Measurements from ENCODE around the gene RPL5. TPM values are rescaled to one million over a fixed set of nuclear protein-coding genes. Genes with fewer than 3 reads are reported as not detected.
A peak's percentile ranks its signal among the peaks of the same experiment; 100 is the strongest.

The RPL5 gene
- total RNA-seq, 2 experiments from 2014 or later, result 809 to 885 TPM

GRCh38 chr1:92833840-92834239, 2.0 kb downstream of the RPL5 start:
- Mint-ChIP-seq H3K4me1 (peaks cover 60% of the 10 kb centered on the region), H3K4me3 (peak overlapping the region; percentile 92), H3K27ac (peak overlapping the region; percentile 92), H3K27me3 (peaks cover 3% of the 10 kb centered on the region), H3K36me3 (peaks cover 52% of the 10 kb centered on the region), H3K9me3 (no peaks in the 10 kb centered on the region)
- POLR2A ChIA-PET, result no interaction called here
- DNase-seq (no peak), ATAC-seq (ENCODE audit: low read depth) (no peak)

- no peak for DNase-seq
- Mint-ChIP-seq H3K27ac (peak overlapping the region; percentile 92), H3K9me3 (no peaks in the 10 kb centered on the region), H3K4me3 (peak overlapping the region; percentile 92), H3K4me1 (peaks cover 65% of the 10 kb centered on the region), H3K27me3 (peaks cover 3% of the 10 kb centered on the region), H3K36me3 (peaks cover 58% of the 10 kb centered on the region)
- POLR2A ChIA-PET, result no interaction called here
- ATAC-seq (ENCODE audit: low read depth), result no peak
These were observed 2.8 kb downstream of the RPL5 start for GRCh38 chr1:92834617-92835016.

GRCh38 chr1:92837062-92837461, 5.2 kb downstream of the RPL5 start:
- no peak for ATAC-seq (ENCODE audit: low read depth)
- no peak overlapping the region for H3K27ac Mint-ChIP-seq

GRCh38 chr1:92838519-92838918, 6.7 kb downstream of the RPL5 start:
- Mint-ChIP-seq H3K9me3 (no peaks in the 10 kb centered on the region), H3K36me3 (peaks cover 62% of the 10 kb centered on the region), H3K27ac (peak overlapping the region; percentile 22), H3K27me3 (no peaks in the 10 kb centered on the region), H3K4me1 (peaks cover 62% of the 10 kb centered on the region), H3K4me3 (no peak overlapping the region)
- no peak for DNase-seq
- no peak for ATAC-seq (ENCODE audit: low read depth)
- POLR2A ChIA-PET, result interaction anchor here (0.6 kb wide), 1 partner anchor 241 kb away, joined by 3 read pairs; no protein-coding TSS in a partner anchor

More at GRCh38 chr1:92837062-92837461, 5.2 kb downstream of the RPL5 start:
- Mint-ChIP-seq H3K4me1 (peaks cover 72% of the 10 kb centered on the region), H3K27me3 (no peaks in the 10 kb centered on the region), H3K36me3 (peaks cover 69% of the 10 kb centered on the region), H3K4me3 (no peak overlapping the region), H3K9me3 (no peaks in the 10 kb centered on the region)
- DNase-seq, result no peak
- POLR2A ChIA-PET, result no interaction called here

GRCh38 chr1:92839442-92839841, 7.6 kb downstream of the RPL5 start:
- POLR2A ChIA-PET, result no interaction called here
- Mint-ChIP-seq H3K36me3 (peaks cover 66% of the 10 kb centered on the region), H3K4me3 (no peak overlapping the region), H3K9me3 (no peaks in the 10 kb centered on the region), H3K4me1 (peaks cover 53% of the 10 kb centered on the region), H3K27me3 (no peaks in the 10 kb centered on the region), H3K27ac (no peak overlapping the region)
- ATAC-seq (ENCODE audit: low read depth), result no peak
- DNase-seq, result no peak

GRCh38 chr1:92840600-92840999, 8.8 kb downstream of the RPL5 start:
- POLR2A ChIA-PET, result no interaction called here
- peaks cover 43% of the 10 kb centered on the region for H3K4me1 Mint-ChIP-seq

GRCh38 chr1:92842082-92843045, 10.5 kb downstream of the RPL5 start:
- DNase-seq, result no peak
- H3K27me3 Mint-ChIP-seq, result no peaks in the 10 kb centered on the region
- POLR2A ChIA-PET, result interaction anchor here (0.6 to 1.7 kb wide), 2 partner anchors 10 to 250 kb away, joined by 3 to 6 read pairs; partner anchors contain the start of gene RPL5
- H3K9me3 Mint-ChIP-seq, result no peaks in the 10 kb centered on the region
- H3K4me1 Mint-ChIP-seq, result peaks cover 28% of the 10 kb centered on the region
- H3K36me3 Mint-ChIP-seq, result peaks cover 46% of the 10 kb centered on the region
- no peak for ATAC-seq (ENCODE audit: low read depth)
- no peak overlapping the region for H3K27ac Mint-ChIP-seq
- no peak overlapping the region for H3K4me3 Mint-ChIP-seq

More at GRCh38 chr1:92840600-92840999, 8.8 kb downstream of the RPL5 start:
- ATAC-seq (ENCODE audit: low read depth) (no peak), DNase-seq (no peak)
- Mint-ChIP-seq H3K27ac (no peak overlapping the region), H3K36me3 (peaks cover 55% of the 10 kb centered on the region), H3K27me3 (no peaks in the 10 kb centered on the region), H3K9me3 (no peaks in the 10 kb centered on the region), H3K4me3 (no peak overlapping the region)

- H3K4me1 Mint-ChIP-seq, result peaks cover 21% of the 10 kb centered on the region
- H3K27me3 Mint-ChIP-seq, result no peaks in the 10 kb centered on the region
- H3K36me3 Mint-ChIP-seq, result peaks cover 39% of the 10 kb centered on the region
- no peak for DNase-seq
- no peak overlapping the region for H3K27ac Mint-ChIP-seq
- POLR2A ChIA-PET, result interaction anchor here (0.6 to 0.9 kb wide), 2 partner anchors 11 to 249 kb away, joined by 3 to 6 read pairs; partner anchors contain the start of gene RPL5
- H3K9me3 Mint-ChIP-seq, result no peaks in the 10 kb centered on the region
- no peak overlapping the region for H3K4me3 Mint-ChIP-seq
- no peak for ATAC-seq (ENCODE audit: low read depth)
These were observed 11.2 kb downstream of the RPL5 start for GRCh38 chr1:92843046-92843423.

- Mint-ChIP-seq H3K36me3 (peaks cover 34% of the 10 kb centered on the region), H3K27ac (no peak overlapping the region), H3K4me3 (no peak overlapping the region), H3K9me3 (no peaks in the 10 kb centered on the region), H3K4me1 (peaks cover 15% of the 10 kb centered on the region), H3K27me3 (no peaks in the 10 kb centered on the region)
- ATAC-seq (ENCODE audit: low read depth) (no peak), DNase-seq (no peak)
- POLR2A ChIA-PET, result interaction anchor here (0.6 to 0.9 kb wide), 2 partner anchors 12 to 248 kb away, joined by 3 to 6 read pairs; partner anchors contain the start of gene RPL5
These were observed 11.9 kb downstream of the RPL5 start for GRCh38 chr1:92843429-92844352.

- Mint-ChIP-seq H3K27ac (no peak overlapping the region), H3K9me3 (no peaks in the 10 kb centered on the region), H3K36me3 (peaks cover 30% of the 10 kb centered on the region), H3K4me3 (no peak overlapping the region), H3K4me1 (peaks cover 11% of the 10 kb centered on the region), H3K27me3 (no peaks in the 10 kb centered on the region)
- POLR2A ChIA-PET, result no interaction called here
- DNase-seq (no peak), ATAC-seq (ENCODE audit: low read depth) (no peak)
These were observed 12.6 kb downstream of the RPL5 start for GRCh38 chr1:92844439-92844838.

- Mint-ChIP-seq H3K9me3 (no peaks in the 10 kb centered on the region), H3K4me1 (peaks cover 3% of the 10 kb centered on the region), H3K4me3 (no peak overlapping the region), H3K27me3 (no peaks in the 10 kb centered on the region), H3K27ac (no peak overlapping the region), H3K36me3 (peaks cover 24% of the 10 kb centered on the region)
- POLR2A ChIA-PET, result no interaction called here
- no peak for DNase-seq
- ATAC-seq (ENCODE audit: low read depth), result no peak
These were observed 14.1 kb downstream of the RPL5 start for GRCh38 chr1:92845908-92846307.

- Mint-ChIP-seq H3K4me3 (no peak overlapping the region), H3K9me3 (no peaks in the 10 kb centered on the region)
- no peak for DNase-seq
These were observed 16.4 kb downstream of the RPL5 start for GRCh38 chr1:92848201-92848600.

GRCh38 chr1:92850019-92850418, 18.2 kb downstream of the RPL5 start:
- Mint-ChIP-seq H3K27me3 (no peaks in the 10 kb centered on the region), H3K4me3 (no peak overlapping the region), H3K27ac (no peak overlapping the region), H3K36me3 (peaks cover 12% of the 10 kb centered on the region), H3K9me3 (no peaks in the 10 kb centered on the region), H3K4me1 (peaks cover 10% of the 10 kb centered on the region)
- POLR2A ChIA-PET, result interaction anchor here (0.6 kb wide), 1 partner anchor 229 kb away, joined by 5 read pairs; no protein-coding TSS in a partner anchor
- DNase-seq, result no peak
- no peak for ATAC-seq (ENCODE audit: low read depth)

More at GRCh38 chr1:92848201-92848600, 16.4 kb downstream of the RPL5 start:
- no peak for ATAC-seq (ENCODE audit: low read depth)
- H3K27ac Mint-ChIP-seq, result no peak overlapping the region
- H3K4me1 Mint-ChIP-seq, result peaks cover 3% of the 10 kb centered on the region
- H3K36me3 Mint-ChIP-seq, result peaks cover 17% of the 10 kb centered on the region
- POLR2A ChIA-PET, result no interaction called here
- no peaks in the 10 kb centered on the region for H3K27me3 Mint-ChIP-seq

Data from activated naive CD8-positive, alpha-beta T cell treated with anti-CD3 and anti-CD28 coated beads, Interleukin-2, amount 10 ng/mL, durations not matched to agents 7 days and 5 days (primary cell).